Globus pallidus (tissue), 1 donor: ENCODE data around the gene PRADC1.
"Not testable (repeated sequence)": the region's sequence is repeated elsewhere in the genome, so short reads cannot be mapped to it uniquely, and the experiment has no call there.

Experiments
- DNase-seq: peaks from one replicate; pipeline ENCODE4 v3.0.0-alpha.2; 2015; ENCODE audit warnings: low spot score

The PRADC1 gene

DNA sequence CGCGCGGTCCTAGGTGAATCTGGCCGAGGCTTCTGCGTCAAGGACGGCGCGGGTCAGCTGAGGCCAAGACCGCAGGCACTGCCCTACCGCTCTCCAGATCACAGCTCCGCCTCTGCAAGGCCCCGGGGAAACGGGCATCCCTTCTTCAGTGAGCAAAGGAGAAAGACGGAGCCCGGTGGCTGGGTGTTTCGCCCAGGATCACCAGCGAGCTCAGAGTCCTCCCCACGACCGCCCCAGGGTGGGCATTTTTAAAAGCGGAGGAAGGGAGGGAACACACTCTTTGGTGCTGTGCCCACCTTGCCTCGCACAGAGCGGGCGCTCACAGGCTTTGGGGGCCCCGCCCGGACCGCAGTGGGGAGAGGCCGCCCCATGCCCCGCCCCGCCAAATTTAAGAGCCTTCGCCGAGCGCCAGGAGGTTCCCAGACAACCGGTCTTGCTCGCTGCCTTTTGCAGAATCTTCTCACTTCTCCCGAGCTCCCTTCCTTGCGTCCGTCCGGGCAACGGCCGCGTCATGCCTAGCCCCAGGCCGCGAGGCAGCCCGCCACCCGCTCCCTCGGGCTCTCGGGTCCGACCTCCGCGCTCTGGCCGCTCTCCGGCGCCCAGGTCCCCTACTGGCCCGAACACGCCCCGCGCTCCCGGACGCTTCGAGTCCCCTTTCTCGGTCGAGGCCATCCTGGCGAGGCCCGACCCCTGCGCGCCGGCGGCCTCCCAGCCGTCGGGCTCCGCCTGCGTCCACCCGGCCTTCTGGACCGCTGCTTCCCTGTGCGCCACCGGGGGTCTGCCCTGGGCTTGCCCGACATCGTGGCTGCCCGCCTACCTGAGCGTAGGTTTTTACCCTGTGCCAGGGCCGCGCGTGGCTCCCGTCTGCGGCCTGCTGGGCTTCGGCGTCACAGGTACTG, 30.6 kb downstream of the PRADC1 start, which contains the start of gene NOTO:
Gene NOTO (plus strand): TSS at position 419 of the 899 bp plus-strand sequence. CDS start 93 bp downstream, at position 512.
- no peak for DNase-seq

- DNase-seq: not testable (repeated sequence)
Observed at GRCh38 chr2:73200281-73200680, 32.8 kb downstream of the PRADC1 start.

- DNase-seq: no peak
Observed at GRCh38 chr2:73197579-73197978, 35.5 kb downstream of the PRADC1 start.

DNA sequence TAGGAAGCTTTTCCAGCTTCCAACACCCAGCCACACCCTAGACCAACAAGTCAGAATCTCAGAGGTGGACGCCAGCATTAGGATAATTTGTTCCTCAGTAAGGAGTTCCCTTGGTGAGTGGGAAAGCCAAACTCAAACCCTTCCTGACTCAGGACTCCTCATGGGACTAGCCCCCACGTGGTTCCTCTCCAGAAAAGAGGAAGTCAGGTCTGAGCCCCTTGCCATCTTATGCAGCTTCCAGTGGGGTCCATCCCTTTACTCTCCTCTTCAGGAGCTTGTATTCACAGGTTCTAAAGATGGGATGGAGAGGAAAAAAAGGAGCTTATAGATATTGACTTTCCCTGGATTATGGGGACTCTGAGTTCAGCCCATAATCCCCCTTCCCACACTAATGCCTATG, 45.5 kb downstream of the PRADC1 start:
- DNase-seq: no peak

- no peak for DNase-seq
Observed at GRCh38 chr2:73185965-73186364, 47.1 kb downstream of the PRADC1 start.
